GM23338 (cell line): Measurements from ENCODE around the gene IGF1R.

ENCODE experiments used
- EZH2 ChIP-seq: fragments of 200-600 bp; sonication (generic); IDR thresholded peaks from one replicate; pipeline ENCODE4 v1.8.0; 2017; ENCODE audit warnings: antibody characterized with exemption, mild to moderate bottlenecking, low read depth; ENCODE audit not compliant: unreplicated experiment
- EZH2phosphoT487 ChIP-seq: fragments of 200-600 bp; sonication (generic); IDR thresholded peaks from one replicate; pipeline ENCODE4 v1.8.1; 2018; ENCODE audit warnings: antibody characterized with exemption; ENCODE audit not compliant: unreplicated experiment
- JUNB ChIP-seq: IDR thresholded peaks from one replicate; pipeline ENCODE4 v1.6.1; 2016; ENCODE audit warnings: antibody characterized with exemption; ENCODE audit not compliant: unreplicated experiment
- NANOG ChIP-seq: IDR thresholded peaks from 2 replicates; pipeline ENCODE4 v1.6.1; 2016; ENCODE audit warnings: antibody characterized with exemption, borderline replicate concordance
- POLR2AphosphoS5 ChIP-seq: IDR thresholded peaks from 2 replicates; pipeline ENCODE4 v1.6.1; 2016; ENCODE audit warnings: antibody characterized with exemption, low read depth
- ZNF331 ChIP-seq: fragments of 250-450 bp; sonication (Bioruptor Pico); IDR thresholded peaks from 2 replicates; pipeline ENCODE4 v1.5.0; 2020; ENCODE audit warnings: low read depth, mild to moderate bottlenecking, moderate library complexity
- TF ChIP-seq, protein P1 (sequence below), 2 experiments: fragments of 200-600 bp in 1 of 2; sonication (generic) in 1 of 2; conservative IDR thresholded peaks; 2 replicates each; pipeline versions ENCODE4 v1.5.1 to v1.6.1; 2016 to 2017; ENCODE audit warnings: antibody characterized with exemption in 2 of 2, low read depth in 2 of 2, mild to moderate bottlenecking in 2 of 2, moderate library complexity in 1 of 2
- TF ChIP-seq, protein P2 (sequence below): IDR thresholded peaks from one replicate; pipeline ENCODE4 v1.6.1; 2018; ENCODE audit warnings: antibody characterized with exemption; ENCODE audit not compliant: unreplicated experiment

DNA sequence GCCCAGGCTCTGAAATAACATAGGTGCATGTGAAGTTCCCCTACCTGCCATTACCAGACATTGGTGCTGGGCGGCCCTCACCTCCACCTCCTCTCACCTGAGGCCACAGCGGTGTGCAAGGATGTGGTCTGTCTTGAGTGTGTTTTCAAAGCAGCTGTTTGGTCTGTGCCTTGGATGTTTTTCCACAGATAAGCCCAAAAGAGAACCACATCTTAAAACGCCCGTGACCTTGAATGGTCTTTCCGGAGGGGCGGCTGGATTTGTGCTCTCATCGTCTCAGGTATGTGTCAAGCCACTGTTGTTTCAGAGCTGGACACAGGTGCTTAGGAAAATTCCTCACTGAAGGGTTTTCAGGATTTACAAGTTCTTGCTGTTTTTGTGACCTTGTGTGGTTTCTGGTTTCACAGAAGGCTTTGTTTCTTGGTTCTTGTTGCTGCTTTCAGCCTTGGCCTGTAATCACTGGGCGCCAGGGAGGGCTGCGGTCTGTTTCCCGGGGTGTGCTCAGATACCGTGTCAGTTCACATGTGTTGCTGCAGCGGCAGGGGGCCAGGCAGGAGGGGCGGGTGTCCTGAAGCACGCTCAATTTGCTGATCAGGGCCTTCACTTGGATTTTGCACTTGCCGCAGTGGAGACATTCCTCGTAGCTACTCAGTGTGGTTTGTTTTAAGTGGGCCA is 128.4 kb downstream of the IGF1R start:
- TF ChIP-seq, protein P1, sequence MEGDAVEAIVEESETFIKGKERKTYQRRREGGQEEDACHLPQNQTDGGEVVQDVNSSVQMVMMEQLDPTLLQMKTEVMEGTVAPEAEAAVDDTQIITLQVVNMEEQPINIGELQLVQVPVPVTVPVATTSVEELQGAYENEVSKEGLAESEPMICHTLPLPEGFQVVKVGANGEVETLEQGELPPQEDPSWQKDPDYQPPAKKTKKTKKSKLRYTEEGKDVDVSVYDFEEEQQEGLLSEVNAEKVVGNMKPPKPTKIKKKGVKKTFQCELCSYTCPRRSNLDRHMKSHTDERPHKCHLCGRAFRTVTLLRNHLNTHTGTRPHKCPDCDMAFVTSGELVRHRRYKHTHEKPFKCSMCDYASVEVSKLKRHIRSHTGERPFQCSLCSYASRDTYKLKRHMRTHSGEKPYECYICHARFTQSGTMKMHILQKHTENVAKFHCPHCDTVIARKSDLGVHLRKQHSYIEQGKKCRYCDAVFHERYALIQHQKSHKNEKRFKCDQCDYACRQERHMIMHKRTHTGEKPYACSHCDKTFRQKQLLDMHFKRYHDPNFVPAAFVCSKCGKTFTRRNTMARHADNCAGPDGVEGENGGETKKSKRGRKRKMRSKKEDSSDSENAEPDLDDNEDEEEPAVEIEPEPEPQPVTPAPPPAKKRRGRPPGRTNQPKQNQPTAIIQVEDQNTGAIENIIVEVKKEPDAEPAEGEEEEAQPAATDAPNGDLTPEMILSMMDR (conservative IDR thresholded peaks at IDR 0.05; ENCODE audit: low read depth in 2 of 2): no peak
- no peak for TF ChIP-seq EZH2phosphoT487
- no peak for TF ChIP-seq ZNF331 (CRISPR knock-in tag)
- TF ChIP-seq, protein P2, sequence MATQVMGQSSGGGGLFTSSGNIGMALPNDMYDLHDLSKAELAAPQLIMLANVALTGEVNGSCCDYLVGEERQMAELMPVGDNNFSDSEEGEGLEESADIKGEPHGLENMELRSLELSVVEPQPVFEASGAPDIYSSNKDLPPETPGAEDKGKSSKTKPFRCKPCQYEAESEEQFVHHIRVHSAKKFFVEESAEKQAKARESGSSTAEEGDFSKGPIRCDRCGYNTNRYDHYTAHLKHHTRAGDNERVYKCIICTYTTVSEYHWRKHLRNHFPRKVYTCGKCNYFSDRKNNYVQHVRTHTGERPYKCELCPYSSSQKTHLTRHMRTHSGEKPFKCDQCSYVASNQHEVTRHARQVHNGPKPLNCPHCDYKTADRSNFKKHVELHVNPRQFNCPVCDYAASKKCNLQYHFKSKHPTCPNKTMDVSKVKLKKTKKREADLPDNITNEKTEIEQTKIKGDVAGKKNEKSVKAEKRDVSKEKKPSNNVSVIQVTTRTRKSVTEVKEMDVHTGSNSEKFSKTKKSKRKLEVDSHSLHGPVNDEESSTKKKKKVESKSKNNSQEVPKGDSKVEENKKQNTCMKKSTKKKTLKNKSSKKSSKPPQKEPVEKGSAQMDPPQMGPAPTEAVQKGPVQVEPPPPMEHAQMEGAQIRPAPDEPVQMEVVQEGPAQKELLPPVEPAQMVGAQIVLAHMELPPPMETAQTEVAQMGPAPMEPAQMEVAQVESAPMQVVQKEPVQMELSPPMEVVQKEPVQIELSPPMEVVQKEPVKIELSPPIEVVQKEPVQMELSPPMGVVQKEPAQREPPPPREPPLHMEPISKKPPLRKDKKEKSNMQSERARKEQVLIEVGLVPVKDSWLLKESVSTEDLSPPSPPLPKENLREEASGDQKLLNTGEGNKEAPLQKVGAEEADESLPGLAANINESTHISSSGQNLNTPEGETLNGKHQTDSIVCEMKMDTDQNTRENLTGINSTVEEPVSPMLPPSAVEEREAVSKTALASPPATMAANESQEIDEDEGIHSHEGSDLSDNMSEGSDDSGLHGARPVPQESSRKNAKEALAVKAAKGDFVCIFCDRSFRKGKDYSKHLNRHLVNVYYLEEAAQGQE: no peak
- no peak for TF ChIP-seq POLR2AphosphoS5
- TF ChIP-seq JUNB: no peak
- no peak for TF ChIP-seq EZH2
- no peak for TF ChIP-seq NANOG
